ENCODE results near the gene LCA5.
"Not testable (repeated sequence)": the region's sequence is repeated elsewhere in the genome, so short reads cannot be mapped to it uniquely, and the experiment has no call there.

Gene LCA5

GRCh38 chr6:79536585-79536953, 661 bp downstream of the LCA5 start:
- DNase-seq, result no peak

DNA sequence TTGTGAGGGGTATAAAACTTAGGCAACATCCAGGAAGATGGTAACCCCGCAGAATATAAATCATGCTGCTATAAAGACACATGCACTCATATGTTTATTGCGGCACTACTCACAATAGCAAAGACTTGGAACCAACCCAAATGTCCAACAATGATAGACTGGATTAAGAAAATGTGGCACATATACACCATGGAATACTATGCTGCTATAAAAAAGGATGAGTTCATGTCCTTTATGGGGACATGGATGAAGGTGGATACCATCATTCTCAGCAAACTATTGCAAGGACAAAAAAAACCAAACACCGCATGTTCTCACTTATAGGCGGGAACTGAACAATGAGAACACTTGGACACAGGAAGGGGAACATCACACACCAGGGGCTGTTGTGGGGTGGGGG, 7.7 kb downstream of the LCA5 start:
- DNase-seq, result not testable (repeated sequence)

DNA sequence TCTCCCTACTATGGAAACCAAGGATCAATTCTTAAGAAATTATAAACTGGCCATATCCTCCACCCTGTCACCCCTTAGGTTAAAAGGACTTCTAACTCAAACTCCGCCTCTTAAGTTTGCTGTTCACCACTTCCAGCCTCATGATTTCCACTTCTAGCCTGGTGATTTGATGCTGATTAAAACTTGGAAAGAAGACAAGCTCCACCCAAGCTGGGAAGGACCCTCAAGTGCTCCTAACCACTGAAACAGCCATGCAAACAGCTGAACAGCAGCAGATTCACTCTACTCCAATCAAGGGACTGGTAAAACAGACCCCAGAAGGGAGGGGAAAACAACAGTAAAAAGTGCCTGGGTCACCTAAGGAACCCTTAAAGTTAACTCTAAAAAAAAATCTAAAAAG, 10.3 kb downstream of the LCA5 start:
- DNase-seq, result no peak

GRCh38 chr6:79525272-79526100, 11.7 kb downstream of the LCA5 start:
- DNase-seq, result no peak

- no peak for DNase-seq
Observed at GRCh38 chr6:79524065-79524464, 13.2 kb downstream of the LCA5 start.

DNA sequence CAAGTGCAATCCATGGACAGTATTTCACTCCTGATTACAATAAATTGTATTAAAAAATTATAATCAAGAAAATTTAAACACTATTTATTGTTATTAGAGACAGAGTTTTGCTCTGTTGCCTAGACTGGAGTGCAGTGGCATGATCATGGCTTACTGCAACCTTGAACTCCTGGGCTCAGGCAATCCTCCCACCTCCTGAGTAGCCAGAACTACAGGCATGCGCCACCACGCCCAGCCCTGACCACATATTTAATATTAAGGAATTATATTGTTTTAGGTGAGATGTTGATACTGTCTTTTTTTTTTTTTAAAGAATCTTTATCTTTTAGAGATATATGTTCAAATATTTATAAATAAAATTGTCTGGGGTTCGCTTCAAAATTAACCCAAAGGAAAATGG, 14.6 kb downstream of the LCA5 start:
- no peak for DNase-seq

DNA sequence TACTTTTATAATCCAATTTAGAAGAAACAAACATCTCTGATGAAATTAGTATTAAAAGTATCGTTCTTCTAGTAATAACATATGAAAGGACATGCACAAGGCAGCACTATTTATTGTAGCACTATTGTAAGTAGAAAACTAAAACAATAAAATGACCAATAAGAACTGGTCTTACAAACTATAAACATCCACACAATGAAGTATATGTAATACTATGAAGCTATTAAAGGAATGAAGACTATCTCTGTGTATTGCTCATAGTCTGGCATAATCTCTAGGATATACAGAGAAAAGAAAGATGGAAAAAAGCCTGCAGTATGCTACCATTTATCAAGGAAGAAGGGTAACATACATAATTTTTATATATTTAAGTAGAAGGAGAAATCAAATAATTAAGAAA, 16.7 kb downstream of the LCA5 start:
- no peak for DNase-seq

DNA sequence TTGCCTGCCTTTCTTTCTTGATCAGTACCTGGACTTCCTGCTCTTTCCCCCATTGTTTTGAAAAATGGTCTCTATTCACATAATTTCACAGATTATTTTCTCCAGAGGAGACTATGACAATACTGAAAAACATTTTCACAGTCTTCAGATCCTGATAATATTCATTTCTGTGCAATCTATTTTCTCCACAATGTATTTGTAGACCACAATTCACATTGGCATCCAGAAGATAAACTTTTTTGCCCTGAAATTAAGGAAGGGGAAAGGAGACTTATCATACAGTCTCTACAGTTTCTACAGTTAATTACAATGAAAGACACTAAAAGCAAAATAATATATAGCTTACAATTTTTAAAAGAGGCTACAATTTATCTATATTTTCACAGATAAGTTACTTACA, 18.4 kb downstream of the LCA5 start:
- DNase-seq, result no peak

- no peak for DNase-seq
Observed at GRCh38 chr6:79515436-79515835, 21.8 kb downstream of the LCA5 start.

GRCh38 chr6:79513111-79513510, 24.1 kb downstream of the LCA5 start:
- DNase-seq, result no peak

DNA sequence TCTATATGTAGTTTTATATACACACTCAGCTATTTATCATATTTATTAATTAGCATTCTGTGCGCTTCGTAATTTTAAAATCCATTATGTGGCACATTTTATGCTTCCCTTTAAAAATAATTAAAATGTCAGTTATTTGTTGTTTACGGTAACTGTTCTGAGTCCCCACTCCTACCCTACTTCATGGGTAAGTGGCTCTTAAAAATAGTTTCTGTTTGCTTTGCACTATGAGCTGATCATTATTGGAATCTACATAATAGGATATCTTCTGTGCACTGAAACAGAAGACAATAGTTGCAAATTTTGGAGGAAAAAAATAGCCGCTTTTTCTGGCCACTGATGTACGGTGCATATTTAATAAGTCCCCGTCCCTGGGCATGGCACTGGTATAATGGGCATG, 25.2 kb downstream of the LCA5 start:
- no peak for DNase-seq

GRCh38 chr6:79510707-79511106, 26.5 kb downstream of the LCA5 start:
- DNase-seq, result no peak

DNA sequence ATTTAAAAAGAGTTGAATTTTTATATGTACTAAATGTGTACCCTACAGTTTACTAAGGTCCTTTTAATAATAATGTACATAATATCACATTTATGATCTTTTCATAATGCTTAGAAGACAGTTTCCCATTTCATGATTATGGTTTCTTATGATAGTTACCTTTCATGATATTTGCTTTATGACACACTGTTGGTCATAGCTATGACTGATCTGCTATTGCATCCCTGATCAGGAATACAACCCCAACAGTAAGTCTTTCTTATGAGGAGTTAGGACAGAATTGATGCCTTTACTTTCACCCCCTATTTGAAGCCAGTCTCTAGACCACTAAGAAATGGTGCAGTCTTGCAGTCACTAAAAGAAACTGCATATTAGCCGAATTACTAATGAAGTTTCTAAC, 31.0 kb downstream of the LCA5 start:
- no peak for DNase-seq

DNA sequence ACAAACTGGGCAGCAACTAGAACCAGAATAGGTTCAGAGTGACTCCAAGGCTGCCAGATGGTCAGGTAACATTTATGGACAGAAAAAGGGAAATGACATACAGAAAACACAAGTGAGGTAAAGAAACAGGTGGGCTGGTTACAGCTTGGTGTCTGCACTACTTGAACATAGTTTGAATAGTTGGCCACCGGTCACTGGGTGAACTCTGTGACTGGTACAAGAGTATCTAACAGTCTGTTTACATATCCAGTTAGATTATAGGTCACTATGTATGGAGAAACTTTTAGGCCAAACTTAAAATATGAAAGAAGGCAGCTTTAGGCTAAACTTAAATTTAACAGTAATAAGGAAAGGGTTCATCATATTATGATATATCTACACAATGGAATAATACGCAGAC, 32.9 kb downstream of the LCA5 start:
- DNase-seq, result no peak

GRCh38 chr6:79498842-79499241, 38.4 kb downstream of the LCA5 start:
- no peak for DNase-seq

- no peak for DNase-seq
Observed at GRCh38 chr6:79495246-79495645, 42.0 kb downstream of the LCA5 start.

GRCh38 chr6:79494841-79495240, 42.4 kb downstream of the LCA5 start:
- no peak for DNase-seq

DNA sequence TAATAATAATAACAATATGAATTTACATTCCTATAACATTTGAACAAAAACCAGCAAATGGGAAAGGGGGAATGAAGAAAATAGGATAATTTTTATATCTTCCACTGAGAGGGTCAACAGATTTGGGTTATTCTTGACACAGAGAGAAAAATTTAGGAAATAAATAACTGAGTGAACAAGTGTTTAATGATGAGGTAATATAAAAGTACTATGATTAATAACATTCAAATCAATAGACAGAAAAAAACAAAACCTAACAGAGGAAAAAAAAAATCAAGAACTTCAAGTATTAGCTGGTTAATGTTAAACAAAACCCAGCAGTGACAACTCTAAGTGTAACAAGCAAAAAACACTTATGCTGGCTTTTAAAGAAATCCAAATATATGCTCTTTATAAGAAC, 66.5 kb downstream of the LCA5 start:
- DNase-seq, result no peak

DNA sequence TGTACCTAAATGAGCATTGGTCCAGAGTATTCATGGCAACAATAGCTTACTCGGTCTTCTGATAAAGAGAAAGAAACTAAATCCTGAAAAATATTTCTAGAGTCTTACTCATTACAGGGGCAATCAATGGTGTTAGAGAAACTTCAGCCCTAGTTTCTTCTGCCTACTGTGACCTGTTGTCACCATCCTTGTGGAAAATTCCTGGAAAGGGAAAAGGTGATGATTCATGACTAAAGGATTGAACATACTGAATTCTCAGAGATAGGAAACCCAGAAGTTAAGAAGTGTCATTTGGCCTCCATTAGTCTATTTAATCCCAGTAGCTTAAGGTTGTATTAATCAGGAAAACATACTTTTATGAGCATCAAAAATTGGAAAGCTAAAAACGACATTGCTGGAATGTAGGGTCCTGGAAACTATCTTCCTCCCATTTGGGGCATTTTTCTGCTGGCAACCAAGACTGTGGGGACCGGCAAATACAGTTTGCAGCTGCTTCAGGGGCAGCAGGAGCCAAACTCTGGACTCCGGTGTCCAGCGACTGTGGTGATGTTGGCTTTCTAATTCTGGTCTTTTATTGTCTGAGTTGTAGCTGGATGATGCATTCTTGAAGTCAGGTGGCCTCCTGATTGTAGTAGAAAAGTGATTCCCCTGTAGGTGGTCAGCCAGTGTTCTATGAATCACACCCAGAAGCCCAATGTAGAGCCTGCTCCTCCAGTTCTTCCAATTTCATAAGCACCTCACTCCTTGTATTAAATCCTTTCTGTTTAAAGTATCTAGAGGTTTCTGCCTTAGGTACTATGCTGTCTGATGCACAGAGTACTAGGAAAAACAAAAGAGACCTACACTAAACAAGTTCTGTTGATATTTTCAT, 67.6 kb downstream of the LCA5 start:
- no peak for DNase-seq

GRCh38 chr6:79468587-79468986, 68.6 kb downstream of the LCA5 start:
- no peak for DNase-seq

DNA sequence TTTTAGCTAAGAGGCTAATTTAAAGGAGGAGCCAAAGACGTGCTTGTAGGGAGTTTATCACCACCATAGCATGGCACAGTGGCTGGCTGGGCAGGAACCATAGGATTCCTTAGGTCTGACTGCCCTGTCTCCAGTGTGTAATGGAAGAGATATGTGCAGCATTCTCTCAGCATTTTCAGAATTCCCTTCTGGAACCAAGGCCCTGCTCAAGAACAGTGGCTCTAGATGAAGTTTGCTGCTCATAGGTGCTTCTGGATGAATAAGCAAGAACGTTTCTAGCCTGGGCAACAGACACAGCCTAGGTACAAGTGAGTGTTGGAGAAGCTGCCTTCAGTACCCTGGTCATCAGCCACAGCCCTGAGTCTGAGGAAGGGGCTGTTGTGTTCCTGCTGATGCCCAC, 69.1 kb downstream of the LCA5 start:
- no peak for DNase-seq

DNA sequence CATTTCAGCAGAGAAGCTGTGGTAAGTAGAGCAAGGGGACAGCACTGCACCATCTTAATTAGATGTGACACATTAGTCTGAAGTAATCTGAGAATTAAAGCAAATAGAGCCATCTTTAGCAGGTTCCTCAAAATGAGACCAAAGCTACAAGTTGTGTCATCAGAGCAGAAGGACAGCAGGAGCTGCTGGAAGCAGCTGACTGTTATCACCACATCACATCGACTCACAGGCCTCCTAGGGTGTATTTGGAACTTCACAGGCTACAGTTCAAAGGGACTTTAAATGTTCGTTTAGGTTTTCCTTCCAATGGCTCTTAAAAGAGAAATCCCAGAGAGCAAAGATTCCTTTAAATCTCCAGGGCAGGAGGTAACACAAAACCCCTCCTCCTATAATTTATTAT, 69.5 kb downstream of the LCA5 start:
- peak; percentile 12 for DNase-seq

GRCh38 chr6:79466207-79466834, 70.9 kb downstream of the LCA5 start:
- DNase-seq, result no peak

DNA sequence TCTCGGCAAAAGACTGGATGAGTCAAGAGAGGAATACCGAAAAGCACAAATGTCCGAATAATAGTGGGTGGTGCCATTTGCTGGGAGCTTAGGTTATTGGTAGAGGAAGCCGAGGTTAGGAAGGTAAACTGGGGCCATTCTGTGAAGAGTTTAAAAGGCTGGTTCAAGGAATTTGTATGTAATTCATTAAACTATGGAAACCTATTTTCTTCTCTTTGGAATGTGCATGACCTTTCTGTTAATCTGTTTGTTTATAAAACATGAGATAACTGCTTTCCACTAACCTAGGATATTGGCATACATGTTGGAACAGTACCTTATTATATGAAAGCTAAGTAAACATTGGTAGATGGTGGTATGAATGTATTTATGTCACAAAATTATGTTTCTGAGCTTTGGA, 71.8 kb downstream of the LCA5 start:
- no peak for DNase-seq
